HCT116 (cell line): Measurements from ENCODE around the gene NPL. TPM values are rescaled to one million over a fixed set of nuclear protein-coding genes. Genes with fewer than 3 reads are reported as not detected.

ENCODE experiments used
- ATAC-seq: fragments of 200-7000 bp; cut with Tn5 transposase; 2 replicates; pipeline ENCODE4 v1.9.1; 2020; ENCODE audit warnings: mild to moderate bottlenecking, moderate library complexity
- BruUV-seq: library from RNA; stranded (reverse); fragments of 400-500 nt; replicated peaks from 2 replicates; lab custom pipeline; 2021; lab: Mats Ljungman, UMichigan
- CTCF ChIA-PET: fragments of 300-600 bp; sonication (Branson Sonifier 250); formaldehyde crosslinking; loops from one replicate; lab custom pipeline; 2021; ENCODE audit warnings: antibody characterized with exemption; lab: Charles Lee
- POLR2A ChIA-PET: fragments of 300-600, 350-600 bp; sonication (Branson Sonifier 250); formaldehyde crosslinking; loops from one replicate; lab custom pipeline; 2021; ENCODE audit warnings: antibody characterized with exemption; lab: Charles Lee
- RAD21 ChIA-PET, 2 experiments: fragments of 300-600 bp; sonication (Branson Sonifier 250); formaldehyde crosslinking; loops; one replicate each; lab custom pipeline; 2023; ENCODE audit warnings: low total read pairs in 2 of 2; ENCODE audit not compliant: uncharacterized antibody in 2 of 2, unreplicated experiment in 2 of 2, low non-redundant PET in 1 of 2; lab: Charles Lee
- DNase-seq: peaks from one replicate; pipeline ENCODE4 v3.0.0-alpha.2; 2010; ENCODE audit warnings: low read depth, low spot score
- H2AFZ ChIP-seq: fragments of 200-600 bp; shearing (Covaris generic), sonication (generic); 2 replicates; pipeline ENCODE4 v1.6.1; 2017; ENCODE audit warnings: low read depth, mixed run types, mixed read lengths, antibody characterized with exemption, low read length; ENCODE audit not compliant: poor library complexity, severe bottlenecking
- H3K27ac ChIP-seq: 2 replicates; pipeline ENCODE4 v1.5.1; 2012; ENCODE audit warnings: low read depth, low read length
- H3K27me3 ChIP-seq: fragments of 200-600 bp; sonication (generic); 2 replicates; pipeline ENCODE4 v1.6.1; 2016; ENCODE audit warnings: mixed run types, low read length, mixed read lengths; ENCODE audit not compliant: insufficient read depth
- H3K36me3 ChIP-seq, 2 experiments: fragments of 200-500 bp in 1 of 2; fragments of 200-600 bp in 1 of 2; sonication (Bioruptor generic) in 1 of 2; sonication (generic) in 1 of 2; 2 replicates each; pipeline versions ENCODE4 v1.5.1 to v1.6.1; 2014 to 2016; ENCODE audit warnings: low read length in 2 of 2, inconsistent platforms in 1 of 2, mixed read lengths in 1 of 2, mixed run types in 1 of 2; ENCODE audit not compliant: insufficient read depth in 2 of 2, control insufficient read depth in 1 of 2
- H3K4me1 ChIP-seq, 2 experiments: fragments of 200-600 bp in 1 of 2; sonication (generic) in 1 of 2; 2 replicates each; pipeline versions ENCODE4 v1.5.1 to v1.6.1; 2012 to 2017; ENCODE audit warnings: low read length in 2 of 2, inconsistent platforms in 1 of 2, mild to moderate bottlenecking in 1 of 2, mixed read lengths in 1 of 2, mixed run types in 1 of 2, moderate library complexity in 1 of 2; ENCODE audit not compliant: insufficient read depth in 2 of 2, control insufficient read depth in 1 of 2
- H3K4me2 ChIP-seq: fragments of 200-600 bp; sonication (generic); 2 replicates; pipeline ENCODE4 v1.6.1; 2017; ENCODE audit warnings: mixed run types, low read length, mixed read lengths
- H3K4me3 ChIP-seq, 2 experiments: fragments of 200-600 bp in 1 of 2; sonication (generic) in 1 of 2; replicated peaks in 1 of 2; 2 replicates each; pipeline ENCODE4 v1.5.1; 2011 to 2016; ENCODE audit warnings: low read length in 2 of 2, control low read depth in 1 of 2, low read depth in 1 of 2, mild to moderate bottlenecking in 1 of 2, mixed read lengths in 1 of 2, mixed run types in 1 of 2
- H3K79me2 ChIP-seq: fragments of 200-600 bp; sonication (generic); 2 replicates; pipeline ENCODE4 v1.6.1; 2017; ENCODE audit warnings: mild to moderate bottlenecking, mixed run types, low read length, moderate library complexity, mixed read lengths; ENCODE audit not compliant: insufficient read depth
- H3K9ac ChIP-seq: fragments of 200-600 bp; sonication (generic); 2 replicates; pipeline ENCODE4 v1.6.1; 2016; ENCODE audit warnings: low read length, mixed read lengths
- H3K9me2 ChIP-seq: fragments of 200-600 bp; sonication (generic), shearing (Covaris generic); 2 replicates; pipeline ENCODE4 v1.6.1; 2017; ENCODE audit warnings: mixed run types, mild to moderate bottlenecking, moderate library complexity; ENCODE audit not compliant: insufficient read depth
- H3K9me3 ChIP-seq, 2 experiments: fragments of 200-500 bp in 1 of 2; fragments of 200-600 bp in 1 of 2; sonication (Bioruptor generic) in 1 of 2; sonication (generic) in 1 of 2; 2 replicates each; pipeline ENCODE4 v1.6.1; 2014 to 2017; ENCODE audit warnings: low read length in 2 of 2, mixed read lengths in 2 of 2, inconsistent platforms in 1 of 2, low read depth in 1 of 2, mild to moderate bottlenecking in 1 of 2, mixed run types in 1 of 2, moderate library complexity in 1 of 2; ENCODE audit not compliant: control insufficient read depth in 1 of 2, insufficient read depth in 1 of 2
- H4K20me1 ChIP-seq: fragments of 200-600 bp; sonication (generic), shearing (Covaris generic); 2 replicates; pipeline ENCODE4 v1.6.1; 2017; ENCODE audit warnings: mixed run types, mild to moderate bottlenecking, moderate library complexity; ENCODE audit not compliant: insufficient read depth
- CBX3 ChIP-seq: IDR thresholded peaks from 2 replicates; pipeline ENCODE4 v1.6.1; 2012; ENCODE audit warnings: low read depth
- EGR1 ChIP-seq: IDR thresholded peaks from 2 replicates; pipeline ENCODE4 v1.6.1; 2012; ENCODE audit warnings: low read depth
- EZH2 ChIP-seq: fragments of 200-600 bp; sonication (generic); IDR thresholded peaks from 2 replicates; pipeline ENCODE4 v1.6.1; 2017; ENCODE audit warnings: antibody characterized with exemption, mixed run types
- EZH2phosphoT487 ChIP-seq: fragments of 200-600 bp; IDR thresholded peaks from 2 replicates; pipeline ENCODE4 v1.6.1; 2018; ENCODE audit warnings: antibody characterized with exemption, borderline replicate concordance
- JUND ChIP-seq: IDR thresholded peaks from 2 replicates; pipeline ENCODE4 v1.6.1; 2012
- POLR2A ChIP-seq: IDR thresholded peaks from 2 replicates; pipeline ENCODE4 v1.7.0; 2011; ENCODE audit warnings: borderline replicate concordance; ENCODE audit not compliant: insufficient read depth, insufficient read length; ENCODE audit errors: extremely low read depth
- RAD21 ChIP-seq: IDR thresholded peaks from 2 replicates; pipeline ENCODE4 v1.6.1; 2012; ENCODE audit warnings: low read depth, mild to moderate bottlenecking
- SP1 ChIP-seq: IDR thresholded peaks from 2 replicates; pipeline ENCODE4 v1.6.1; 2012; ENCODE audit warnings: low read depth
- YY1 ChIP-seq: IDR thresholded peaks from 2 replicates; pipeline ENCODE4 v1.6.1; 2011; ENCODE audit warnings: low read length, low read depth, moderate library complexity, mild to moderate bottlenecking; ENCODE audit not compliant: insufficient replicate concordance; ENCODE audit errors: extremely low read depth
- ZNF274 ChIP-seq: fragments of 200-500 bp; sonication (Bioruptor generic); IDR thresholded peaks from 2 replicates; pipeline ENCODE4 v1.6.1; 2014; ENCODE audit warnings: mild to moderate bottlenecking, low read depth, low read length, inconsistent platforms
- intact Hi-C: fragments of 100-400 bp; cut with micrococcal nuclease; formaldehyde crosslinking; loops from 2 replicates; pipeline ENCODE4 v1.10.0; 2022
- total RNA-seq: library from RNA; stranded (reverse); gene quantifications from one replicate; pipeline ENCODE4 v1.2.1, GENCODE V29; 2021; ENCODE audit not compliant: unreplicated experiment
- TF ChIP-seq, protein P1 (sequence below): IDR thresholded peaks from 2 replicates; pipeline ENCODE4 v1.6.1; 2012
- TF ChIP-seq, protein P2 (sequence below): IDR thresholded peaks from 2 replicates; pipeline ENCODE4 v1.6.1; 2012
- TF ChIP-seq, protein P3 (sequence below), 3 experiments: fragments of 200-600 bp in 1 of 3; sonication (generic) in 1 of 3; IDR thresholded peaks in 2 of 3; conservative IDR thresholded peaks in 1 of 3; 2 replicates each; pipeline ENCODE4 v1.5.1; 2012 to 2017; ENCODE audit warnings: low read depth in 2 of 3, low read length in 2 of 3, antibody characterized with exemption in 1 of 3, borderline replicate concordance in 1 of 3, control low read depth in 1 of 3, mild to moderate bottlenecking in 1 of 3, mixed read lengths in 1 of 3, mixed run types in 1 of 3, moderate library complexity in 1 of 3; ENCODE audit not compliant: insufficient read depth in 1 of 3

Gene NPL
- total RNA-seq, 1 experiment from 2014 or later: 0.39 TPM

DNA sequence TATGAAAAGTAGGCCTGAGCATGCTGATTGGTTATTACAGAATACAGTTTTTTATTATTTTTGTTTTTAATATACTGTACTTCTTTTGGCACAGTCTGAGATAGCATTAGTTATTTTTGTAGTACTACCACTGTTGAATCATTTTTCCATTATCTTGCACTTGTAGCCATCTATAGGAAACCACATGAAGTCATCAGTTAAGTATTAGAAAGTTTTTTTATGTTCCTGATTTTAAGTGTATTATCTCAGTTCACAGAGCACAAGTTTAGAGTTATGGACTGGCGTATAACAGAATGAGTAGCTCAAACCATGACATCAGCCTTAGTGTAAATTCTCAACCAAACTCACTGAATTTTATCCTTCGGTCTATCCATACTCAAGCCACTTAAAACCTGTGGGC is 72.4 kb downstream of the NPL start:
- no peaks in the 10 kb centered on the region for H3K4me1 ChIP-seq
- H4K20me1 ChIP-seq: peaks cover 22% of the 10 kb centered on the region; the same call in 1 of the 2 replicates
- H3K4me3 ChIP-seq: no peak overlapping the region
- TSS peak; percentile 0 for BruUV-seq
- TF ChIP-seq, protein P1, sequence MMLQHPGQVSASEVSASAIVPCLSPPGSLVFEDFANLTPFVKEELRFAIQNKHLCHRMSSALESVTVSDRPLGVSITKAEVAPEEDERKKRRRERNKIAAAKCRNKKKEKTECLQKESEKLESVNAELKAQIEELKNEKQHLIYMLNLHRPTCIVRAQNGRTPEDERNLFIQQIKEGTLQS: no peak
- TF ChIP-seq CBX3 (no peak), YY1 (no peak), EZH2 (no peak), POLR2A (no peak), EZH2phosphoT487 (no peak), RAD21 (no peak), EGR1 (no peak), SP1 (no peak), ZNF274 (no peak), JUND (no peak)
- TF ChIP-seq, protein P2, sequence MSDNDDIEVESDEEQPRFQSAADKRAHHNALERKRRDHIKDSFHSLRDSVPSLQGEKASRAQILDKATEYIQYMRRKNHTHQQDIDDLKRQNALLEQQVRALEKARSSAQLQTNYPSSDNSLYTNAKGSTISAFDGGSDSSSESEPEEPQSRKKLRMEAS: no peak
- TF ChIP-seq, protein P3, sequence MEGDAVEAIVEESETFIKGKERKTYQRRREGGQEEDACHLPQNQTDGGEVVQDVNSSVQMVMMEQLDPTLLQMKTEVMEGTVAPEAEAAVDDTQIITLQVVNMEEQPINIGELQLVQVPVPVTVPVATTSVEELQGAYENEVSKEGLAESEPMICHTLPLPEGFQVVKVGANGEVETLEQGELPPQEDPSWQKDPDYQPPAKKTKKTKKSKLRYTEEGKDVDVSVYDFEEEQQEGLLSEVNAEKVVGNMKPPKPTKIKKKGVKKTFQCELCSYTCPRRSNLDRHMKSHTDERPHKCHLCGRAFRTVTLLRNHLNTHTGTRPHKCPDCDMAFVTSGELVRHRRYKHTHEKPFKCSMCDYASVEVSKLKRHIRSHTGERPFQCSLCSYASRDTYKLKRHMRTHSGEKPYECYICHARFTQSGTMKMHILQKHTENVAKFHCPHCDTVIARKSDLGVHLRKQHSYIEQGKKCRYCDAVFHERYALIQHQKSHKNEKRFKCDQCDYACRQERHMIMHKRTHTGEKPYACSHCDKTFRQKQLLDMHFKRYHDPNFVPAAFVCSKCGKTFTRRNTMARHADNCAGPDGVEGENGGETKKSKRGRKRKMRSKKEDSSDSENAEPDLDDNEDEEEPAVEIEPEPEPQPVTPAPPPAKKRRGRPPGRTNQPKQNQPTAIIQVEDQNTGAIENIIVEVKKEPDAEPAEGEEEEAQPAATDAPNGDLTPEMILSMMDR (IDR thresholded peaks at IDR 0.05 in 2 of 3, conservative IDR thresholded peaks at IDR 0.05 in 1 of 3; ENCODE audit: borderline replicate concordance in 1 of 3, insufficient read depth in 1 of 3, low read depth in 2 of 3, low read length in 2 of 3): no peak
- intact Hi-C loops: no loop called here
- no peak overlapping the region for H3K4me2 ChIP-seq
- no peaks in the 10 kb centered on the region for H3K9me3 ChIP-seq
- H3K36me3 ChIP-seq: peaks cover 91 to 92% of the 10 kb centered on the region in 2 experiments
- no peak for DNase-seq
- H2AFZ ChIP-seq: no peak overlapping the region
- no peak overlapping the region for H3K27ac ChIP-seq
- H3K27me3 ChIP-seq: no peaks in the 10 kb centered on the region
- ATAC-seq: no peak
- H3K79me2 ChIP-seq: peaks cover 100% of the 10 kb centered on the region
- RAD21 ChIA-PET: no interaction called here
- no peaks in the 10 kb centered on the region for H3K9me2 ChIP-seq
- POLR2A ChIA-PET: no interaction called here
- CTCF ChIA-PET: no interaction called here
- no peak overlapping the region for H3K9ac ChIP-seq
